Nephron progenitor cell (in vitro differentiated cells): ENCODE results near the gene IL13RA1.

Source experiments
- DNase-seq: peaks from one replicate; pipeline ENCODE4 v3.0.0; 2021
- H3K27ac Mint-ChIP-seq: 2 replicates; pipeline ENCODE4 v1.8.0; 2021; ENCODE audit warnings: mild to moderate bottlenecking, moderate library complexity, mixed read lengths
- H3K27me3 Mint-ChIP-seq: 2 replicates; pipeline ENCODE4 v1.8.0; 2021; ENCODE audit warnings: mild to moderate bottlenecking, low read depth, mixed read lengths; ENCODE audit not compliant: poor library complexity
- H3K36me3 Mint-ChIP-seq: 2 replicates; pipeline ENCODE4 v1.8.0; 2021; ENCODE audit warnings: low read depth, mixed read lengths
- H3K4me1 Mint-ChIP-seq: 2 replicates; pipeline ENCODE4 v1.8.0; 2021; ENCODE audit warnings: mixed read lengths
- H3K4me3 Mint-ChIP-seq: 2 replicates; pipeline ENCODE4 v1.8.0; 2021; ENCODE audit warnings: mild to moderate bottlenecking, moderate library complexity, mixed read lengths
- H3K9me3 Mint-ChIP-seq: 2 replicates; pipeline ENCODE4 v1.8.0; 2021; ENCODE audit warnings: mild to moderate bottlenecking, moderate library complexity, mixed read lengths
- CTCF ChIP-seq: fragments of 200-600 bp; sonication (generic); IDR thresholded peaks from 2 replicates; pipeline ENCODE4 v1.5.0; 2021; ENCODE audit warnings: antibody characterized with exemption

Gene IL13RA1

DNA sequence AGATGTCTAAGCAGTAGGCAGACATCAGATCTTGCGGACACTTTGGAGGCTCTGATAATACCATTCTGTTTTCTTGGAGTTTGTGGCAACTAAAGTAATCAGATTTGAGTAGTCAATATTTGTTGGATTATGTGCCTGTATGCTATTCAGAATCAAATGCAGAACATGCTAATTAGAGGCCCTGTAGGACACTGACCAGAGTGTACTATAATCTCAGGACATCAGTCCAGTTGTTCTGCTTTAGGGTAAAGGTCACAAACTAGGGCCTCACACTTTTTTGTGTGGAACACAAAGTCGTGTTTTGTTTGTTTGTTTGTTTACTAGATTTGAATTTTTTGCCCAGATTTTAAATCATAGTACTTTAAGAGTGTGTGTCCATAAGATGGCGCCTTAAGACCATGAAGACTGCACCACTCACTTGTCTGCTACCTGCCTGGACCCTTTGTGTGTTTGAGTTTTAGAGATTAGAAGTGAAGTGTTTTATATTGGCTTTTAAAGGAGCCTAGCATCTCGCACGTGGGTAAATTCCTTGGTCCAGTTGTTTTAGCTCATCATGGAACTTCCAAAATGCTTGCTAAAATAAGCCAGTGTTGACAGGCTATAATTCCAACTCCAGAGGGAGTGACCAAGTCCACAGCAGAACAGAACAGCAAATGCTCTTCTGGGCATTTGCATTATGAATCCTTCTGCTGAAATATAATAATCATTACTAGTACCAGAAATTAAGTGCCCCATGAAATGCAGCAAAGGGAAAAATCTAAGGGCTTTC, 34.7 kb downstream of the IL13RA1 start:
- Mint-ChIP-seq H3K4me3 (no peak overlapping the region), H3K36me3 (peaks cover 10% of the 10 kb centered on the region), H3K4me1 (peaks cover 11% of the 10 kb centered on the region), H3K27me3 (no peaks in the 10 kb centered on the region), H3K9me3 (peaks cover 13% of the 10 kb centered on the region), H3K27ac (peak overlapping the region; percentile 83)
- no peak for DNase-seq
- no peak for TF ChIP-seq CTCF

DNA sequence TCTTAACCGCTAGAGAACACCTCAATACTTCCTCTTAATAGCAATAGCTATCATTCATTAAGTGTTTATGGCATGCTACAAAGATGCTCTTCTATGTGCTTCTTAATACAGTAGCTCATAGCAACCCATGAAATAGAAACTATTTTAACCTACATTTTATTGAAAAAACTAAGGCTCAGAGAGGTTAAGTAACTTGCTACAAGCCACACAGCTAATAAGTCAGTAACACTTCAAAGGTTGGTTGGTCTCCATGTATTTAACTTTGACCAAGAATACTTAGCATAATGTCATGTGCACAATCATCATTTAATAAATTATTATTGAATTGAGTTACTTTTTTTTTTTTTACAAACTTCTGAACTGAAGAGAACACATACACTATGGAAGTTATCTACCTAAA, 36.1 kb downstream of the IL13RA1 start:
- H3K27me3 Mint-ChIP-seq: no peaks in the 10 kb centered on the region
- H3K36me3 Mint-ChIP-seq: peaks cover 4% of the 10 kb centered on the region
- H3K9me3 Mint-ChIP-seq: peaks cover 7% of the 10 kb centered on the region
- H3K4me3 Mint-ChIP-seq: no peak overlapping the region
- no peak for TF ChIP-seq CTCF
- H3K27ac Mint-ChIP-seq: no peak overlapping the region
- no peak for DNase-seq
- H3K4me1 Mint-ChIP-seq: peaks cover 11% of the 10 kb centered on the region

DNA sequence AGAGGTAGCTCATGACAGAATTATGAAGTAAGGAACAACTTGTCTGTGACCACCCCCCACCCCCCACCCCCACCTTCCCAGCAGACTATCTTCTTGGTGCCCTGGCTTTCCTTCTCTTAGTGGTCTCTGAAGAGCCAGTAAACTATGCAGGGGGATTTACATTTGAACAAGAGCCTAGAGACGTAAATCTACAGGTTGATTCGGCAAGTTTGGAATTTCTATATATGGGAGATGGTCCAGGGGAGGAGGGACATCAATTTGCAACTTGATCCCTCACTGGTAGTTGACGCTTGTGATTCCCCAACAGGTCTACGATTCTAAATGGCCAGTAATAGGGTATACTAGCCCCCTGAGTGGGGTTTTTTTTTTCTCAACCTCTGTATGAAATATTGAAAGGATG, 36.7 kb downstream of the IL13RA1 start:
- no peak for DNase-seq
- TF ChIP-seq CTCF: no peak
- Mint-ChIP-seq H3K9me3 (peaks cover 7% of the 10 kb centered on the region), H3K36me3 (no peaks in the 10 kb centered on the region), H3K27ac (no peak overlapping the region), H3K27me3 (no peaks in the 10 kb centered on the region), H3K4me1 (peaks cover 11% of the 10 kb centered on the region), H3K4me3 (no peak overlapping the region)

GRCh38 chrX:118770133-118770760, 42.8 kb downstream of the IL13RA1 start:
- Mint-ChIP-seq H3K27ac (no peak overlapping the region), H3K36me3 (peaks cover 14% of the 10 kb centered on the region), H3K4me3 (no peak overlapping the region), H3K4me1 (no peaks in the 10 kb centered on the region), H3K27me3 (peaks cover 3% of the 10 kb centered on the region), H3K9me3 (peaks cover 16% of the 10 kb centered on the region)
- no peak for DNase-seq
- no peak for TF ChIP-seq CTCF

GRCh38 chrX:118772051-118772450, 44.6 kb downstream of the IL13RA1 start:
- H3K4me3 Mint-ChIP-seq: no peak overlapping the region
- no peak for TF ChIP-seq CTCF
- no peaks in the 10 kb centered on the region for H3K4me1 Mint-ChIP-seq
- H3K9me3 Mint-ChIP-seq: peaks cover 13% of the 10 kb centered on the region
- DNase-seq: no peak
- peaks cover 22% of the 10 kb centered on the region for H3K36me3 Mint-ChIP-seq
- H3K27me3 Mint-ChIP-seq: peaks cover 3% of the 10 kb centered on the region
- no peak overlapping the region for H3K27ac Mint-ChIP-seq

- H3K27ac Mint-ChIP-seq: no peak overlapping the region
- H3K36me3 Mint-ChIP-seq: peaks cover 22% of the 10 kb centered on the region
- DNase-seq: no peak
- no peak overlapping the region for H3K4me3 Mint-ChIP-seq
- H3K27me3 Mint-ChIP-seq: peaks cover 3% of the 10 kb centered on the region
- H3K4me1 Mint-ChIP-seq: no peaks in the 10 kb centered on the region
- no peak for TF ChIP-seq CTCF
- H3K9me3 Mint-ChIP-seq: peaks cover 13% of the 10 kb centered on the region
These were observed 46.4 kb downstream of the IL13RA1 start for GRCh38 chrX:118773782-118774181.
